SU-DHL-6 (cell line): ENCODE data around the gene SPTBN1.

Experiments used
- EZH2phosphoT487 ChIP-seq: fragments of 200-600 bp; sonication (generic), shearing (Covaris generic); conservative IDR thresholded peaks from 2 replicates; pipeline ENCODE4 v1.6.1; 2018; ENCODE audit warnings: mild to moderate bottlenecking, antibody characterized with exemption, low read length, moderate library complexity, mixed read lengths
- TF ChIP-seq, protein P1 (sequence below): fragments of 200-600 bp; sonication (generic); IDR thresholded peaks from one replicate; pipeline ENCODE4 v1.5.1; 2017; ENCODE audit warnings: antibody characterized with exemption, mild to moderate bottlenecking, low read length, moderate library complexity; ENCODE audit not compliant: insufficient read depth, poor library complexity, severe bottlenecking

DNA sequence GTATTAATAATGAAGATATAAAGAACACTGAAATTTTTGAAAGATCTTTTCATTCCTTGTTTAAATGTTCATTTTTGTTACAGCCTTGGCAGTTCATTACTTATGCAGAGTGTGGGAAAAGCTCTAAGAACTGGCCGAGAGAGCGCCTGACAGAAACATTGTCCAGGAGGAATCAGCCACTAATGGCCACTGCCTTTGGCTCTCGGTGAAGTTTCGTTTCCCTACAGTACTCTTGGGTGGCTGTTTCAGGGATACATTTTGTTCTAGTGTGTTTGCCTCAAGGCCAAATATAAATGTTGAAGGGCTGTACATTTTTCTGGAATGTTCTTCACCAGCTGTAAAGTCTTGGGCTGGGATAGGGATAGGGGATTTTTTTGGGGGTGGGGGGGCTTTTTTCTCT is 10.7 kb downstream of the SPTBN1 start:
- TF ChIP-seq, protein P1, sequence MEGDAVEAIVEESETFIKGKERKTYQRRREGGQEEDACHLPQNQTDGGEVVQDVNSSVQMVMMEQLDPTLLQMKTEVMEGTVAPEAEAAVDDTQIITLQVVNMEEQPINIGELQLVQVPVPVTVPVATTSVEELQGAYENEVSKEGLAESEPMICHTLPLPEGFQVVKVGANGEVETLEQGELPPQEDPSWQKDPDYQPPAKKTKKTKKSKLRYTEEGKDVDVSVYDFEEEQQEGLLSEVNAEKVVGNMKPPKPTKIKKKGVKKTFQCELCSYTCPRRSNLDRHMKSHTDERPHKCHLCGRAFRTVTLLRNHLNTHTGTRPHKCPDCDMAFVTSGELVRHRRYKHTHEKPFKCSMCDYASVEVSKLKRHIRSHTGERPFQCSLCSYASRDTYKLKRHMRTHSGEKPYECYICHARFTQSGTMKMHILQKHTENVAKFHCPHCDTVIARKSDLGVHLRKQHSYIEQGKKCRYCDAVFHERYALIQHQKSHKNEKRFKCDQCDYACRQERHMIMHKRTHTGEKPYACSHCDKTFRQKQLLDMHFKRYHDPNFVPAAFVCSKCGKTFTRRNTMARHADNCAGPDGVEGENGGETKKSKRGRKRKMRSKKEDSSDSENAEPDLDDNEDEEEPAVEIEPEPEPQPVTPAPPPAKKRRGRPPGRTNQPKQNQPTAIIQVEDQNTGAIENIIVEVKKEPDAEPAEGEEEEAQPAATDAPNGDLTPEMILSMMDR, result no peak
- no peak for TF ChIP-seq EZH2phosphoT487
